ENCODE data around the gene GPC1.

GPC1 gene

GRCh38 chr2:240412975-240413812 lies 22.3 kb upstream of the GPC1 start:
- DNase-seq = no peak

DNA sequence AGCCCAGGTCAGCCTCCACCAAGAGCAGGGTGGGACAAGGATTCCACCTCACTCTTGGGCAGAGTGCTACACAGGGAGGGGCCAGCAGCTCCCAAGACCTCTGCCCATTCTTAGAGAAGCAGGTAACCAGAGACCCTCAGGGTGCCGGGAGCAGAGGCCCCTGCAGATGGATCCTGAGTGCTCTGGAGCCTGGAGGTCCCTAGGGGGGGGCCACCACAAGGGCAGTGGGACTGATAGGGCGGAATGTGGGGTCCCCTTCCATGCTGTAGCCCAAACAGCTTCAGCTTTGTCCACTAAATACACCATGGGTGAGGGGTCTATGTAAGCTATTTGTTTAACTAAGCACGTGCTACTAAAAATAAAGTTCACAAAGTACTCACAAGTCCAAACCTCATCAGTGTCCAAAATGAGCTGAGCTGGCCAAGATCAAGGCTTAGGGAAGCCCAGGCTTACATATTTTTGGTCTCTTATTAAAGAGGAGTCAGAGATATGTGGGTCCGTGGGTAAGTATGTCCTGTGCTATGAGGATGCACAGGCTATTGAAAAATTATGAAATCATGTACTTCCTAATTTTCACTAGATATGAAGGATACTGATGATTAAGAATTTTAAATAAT lies 21.5 kb upstream of the GPC1 start:
- DNase-seq = no peak

DNA sequence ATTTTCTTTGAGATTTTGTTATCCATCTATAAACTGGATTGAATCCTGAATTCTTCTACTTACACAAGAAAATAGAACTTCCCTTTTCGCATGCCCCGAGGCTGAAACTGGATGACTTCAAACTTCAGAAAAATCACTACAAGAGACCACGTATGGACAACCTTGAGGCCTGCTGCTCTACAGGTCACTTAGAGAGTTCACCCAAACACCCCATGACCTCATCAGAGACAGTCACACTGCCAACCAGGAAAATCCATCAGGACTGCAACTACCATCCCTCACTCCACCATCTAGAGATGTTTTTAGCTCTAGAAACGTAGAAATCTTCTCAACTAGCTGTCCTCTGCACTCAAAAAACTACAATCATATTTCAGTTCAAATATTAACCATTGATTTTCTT lies 18.6 kb upstream of the GPC1 start:
- DNase-seq = no peak

GRCh38 chr2:240418311-240418710 lies 17.2 kb upstream of the GPC1 start:
- DNase-seq = no peak

DNA sequence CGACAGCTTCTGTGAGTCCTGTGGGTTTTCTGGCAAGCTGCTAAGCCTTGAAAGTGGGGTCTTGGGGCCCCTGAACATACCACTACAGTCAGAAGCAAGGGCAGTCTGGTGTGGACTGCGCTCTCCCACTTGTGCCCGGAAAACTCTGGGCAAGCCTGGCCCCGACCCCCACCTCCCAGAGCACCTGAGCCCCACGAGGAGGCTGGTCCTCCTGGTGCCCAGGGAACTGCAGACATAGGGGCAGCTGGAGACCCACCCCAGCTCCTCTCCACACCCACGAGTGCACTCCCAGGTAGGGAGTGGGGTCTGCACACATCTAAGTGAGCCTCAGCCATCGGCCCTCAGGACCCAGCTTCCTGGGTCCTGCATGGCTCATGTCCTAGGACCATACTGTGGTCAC lies 16.2 kb upstream of the GPC1 start:
- DNase-seq = no peak

- no peak for DNase-seq
These were observed 15.7 kb upstream of the GPC1 start for GRCh38 chr2:240419723-240420122.

DNA sequence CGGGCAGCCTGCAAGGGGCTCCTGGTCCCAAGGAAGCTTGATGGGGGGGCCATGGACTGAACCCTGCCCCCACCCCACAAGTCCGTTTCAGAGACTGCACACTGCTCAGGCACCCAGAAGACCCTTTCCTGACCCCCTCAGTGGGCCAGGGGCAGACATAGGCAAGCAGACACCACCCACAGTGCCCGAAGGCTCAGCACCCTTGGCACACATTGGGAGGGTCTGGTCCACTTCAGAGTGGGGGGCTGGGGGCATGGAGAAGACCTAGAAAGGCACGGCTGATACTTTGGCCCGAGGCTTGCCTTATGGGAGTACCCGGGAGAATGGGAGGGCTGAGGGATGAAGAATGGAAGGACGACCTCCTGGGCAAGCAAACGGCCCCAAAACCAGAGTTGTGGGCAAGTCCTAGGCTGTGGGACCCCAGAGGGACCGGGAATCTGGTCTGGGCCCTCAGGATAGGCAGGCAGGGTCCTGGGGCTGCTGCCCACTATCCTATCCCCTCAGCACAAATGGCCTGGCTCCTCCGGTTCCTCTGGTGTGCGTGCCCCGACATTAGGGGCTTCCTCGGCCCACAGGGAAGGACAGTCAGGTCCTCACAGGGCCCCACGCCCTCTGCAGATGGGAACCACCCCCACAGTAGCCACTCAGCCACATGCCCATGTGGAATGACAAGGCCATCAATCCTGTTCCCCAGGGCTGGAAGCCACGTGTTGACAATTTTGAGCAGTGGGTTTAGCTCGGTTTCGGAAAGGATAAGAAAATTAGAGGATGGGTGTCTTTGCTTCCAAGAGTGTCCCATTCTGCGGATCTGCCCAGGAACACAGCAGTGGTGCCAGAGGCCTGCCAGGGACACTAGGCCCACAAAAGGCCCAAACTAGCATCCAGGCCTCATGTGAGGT lies 15.0 kb upstream of the GPC1 start:
- no peak for DNase-seq

GRCh38 chr2:240421381-240421780 lies 14.1 kb upstream of the GPC1 start:
- DNase-seq = no peak

- DNase-seq = no peak
These were observed 12.7 kb upstream of the GPC1 start for GRCh38 chr2:240422658-240423329.

GRCh38 chr2:240423788-240424191 lies 11.7 kb upstream of the GPC1 start:
- DNase-seq = no peak

DNA sequence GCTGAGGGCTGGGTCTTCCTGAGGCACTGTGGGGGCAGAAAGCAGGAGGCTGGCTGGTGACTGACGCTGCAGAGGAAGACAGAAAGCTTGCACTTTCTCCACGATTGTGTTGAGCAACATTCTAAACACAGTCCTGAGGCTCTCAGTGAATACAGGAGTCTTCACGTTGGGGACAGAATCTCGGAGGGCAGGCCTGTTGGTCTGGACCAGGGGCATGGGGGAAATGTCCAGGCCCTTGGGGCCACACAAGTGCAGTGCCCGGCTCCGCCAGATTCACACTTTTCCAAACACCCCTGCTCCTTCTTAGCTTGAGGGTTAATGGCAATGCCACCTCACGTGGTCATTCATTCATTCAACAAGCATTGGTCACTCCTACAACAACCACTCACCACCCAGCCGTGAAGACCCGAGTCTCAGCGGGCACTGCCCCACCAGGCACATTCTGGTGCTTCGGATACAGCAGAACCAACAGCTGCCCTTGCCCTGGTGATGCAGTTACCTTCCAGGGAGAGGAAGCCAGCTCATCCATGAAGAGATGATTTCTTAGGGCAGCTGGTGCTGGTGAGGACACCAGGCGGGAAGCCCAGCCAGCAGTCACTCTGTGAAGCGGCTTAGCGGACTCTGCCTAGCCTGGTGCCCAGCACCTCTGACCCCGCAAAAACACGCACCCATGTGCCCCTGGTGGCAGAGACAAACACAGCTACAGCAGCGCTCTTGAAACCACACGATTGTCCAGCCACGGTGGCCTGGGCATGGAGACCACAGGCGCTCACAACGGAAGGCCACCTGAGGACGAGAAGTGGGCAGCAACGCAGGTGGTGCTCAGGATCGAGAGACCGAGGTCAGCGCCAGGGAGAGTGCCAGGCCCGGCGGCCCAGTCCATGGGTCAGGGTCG lies 10.9 kb upstream of the GPC1 start:
- DNase-seq = no peak

GRCh38 chr2:240425236-240425615 lies 10.2 kb upstream of the GPC1 start:
- DNase-seq = no peak

GRCh38 chr2:240425697-240426096 lies 9.8 kb upstream of the GPC1 start:
- no peak for DNase-seq

DNA sequence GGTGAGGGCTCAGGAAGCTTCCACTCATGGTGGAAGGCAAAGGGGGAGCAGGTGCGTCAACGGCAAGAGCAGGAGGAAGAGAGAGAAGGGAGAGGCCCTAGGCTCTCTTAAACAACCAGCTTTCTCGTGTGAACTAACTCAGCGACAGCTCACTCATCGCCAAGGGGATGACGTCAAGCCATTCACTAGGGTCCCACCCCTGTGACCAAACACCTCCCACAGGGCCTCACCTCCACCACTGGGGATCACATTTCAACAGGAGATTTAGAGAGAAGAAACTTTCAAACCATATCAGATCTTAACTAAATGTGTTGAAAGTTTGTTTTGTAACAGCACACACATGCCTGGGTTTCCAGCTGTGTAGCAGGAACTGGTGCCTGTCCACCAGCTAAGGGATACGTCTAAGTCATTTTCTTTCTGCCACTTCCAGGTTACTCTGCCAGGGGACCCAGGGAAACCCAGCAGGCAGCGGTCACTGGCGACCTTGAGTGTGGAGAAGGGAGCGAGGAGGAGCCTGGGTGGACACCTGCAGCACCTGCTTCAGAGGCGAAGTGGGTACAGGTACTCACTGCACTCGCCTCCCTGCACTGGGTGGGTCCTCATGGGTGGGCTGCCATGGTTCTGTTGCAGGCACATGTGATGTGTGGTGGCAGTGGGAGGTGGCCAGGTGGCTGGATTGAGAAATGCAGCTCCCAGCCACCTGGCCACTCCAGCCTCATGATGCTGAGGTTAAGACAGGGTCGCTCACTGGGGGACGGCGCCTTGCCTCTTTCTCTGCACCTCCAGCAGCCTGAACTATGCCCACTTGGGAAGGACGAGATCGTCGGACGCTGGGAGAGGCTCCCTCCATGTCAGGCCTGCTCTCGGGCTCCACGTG lies 8.4 kb upstream of the GPC1 start:
- no peak for DNase-seq

- DNase-seq = no peak
These were observed 7.7 kb upstream of the GPC1 start for GRCh38 chr2:240427729-240428128.

DNA sequence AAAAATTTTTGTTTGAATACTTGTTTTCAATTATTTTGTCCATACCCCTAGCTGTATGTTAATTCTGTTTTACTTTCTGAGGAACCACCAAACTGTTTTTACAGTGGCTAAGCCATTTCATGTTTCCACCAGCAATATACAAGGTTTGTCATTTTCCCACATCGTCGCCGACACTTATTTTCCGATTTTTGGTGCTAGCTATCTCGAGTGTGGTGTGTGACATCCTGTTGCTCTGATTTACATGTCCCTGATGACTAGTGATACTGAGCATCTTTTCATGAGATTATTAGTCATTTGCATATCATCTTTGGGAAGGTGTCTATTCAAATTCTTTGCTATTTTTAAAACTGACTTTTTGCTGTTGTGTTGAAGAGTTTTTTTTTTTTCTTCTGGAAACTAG lies 7.2 kb upstream of the GPC1 start:
- DNase-seq = no peak

GRCh38 chr2:240429341-240429871 lies 6.1 kb upstream of the GPC1 start:
- no peak for DNase-seq

DNA sequence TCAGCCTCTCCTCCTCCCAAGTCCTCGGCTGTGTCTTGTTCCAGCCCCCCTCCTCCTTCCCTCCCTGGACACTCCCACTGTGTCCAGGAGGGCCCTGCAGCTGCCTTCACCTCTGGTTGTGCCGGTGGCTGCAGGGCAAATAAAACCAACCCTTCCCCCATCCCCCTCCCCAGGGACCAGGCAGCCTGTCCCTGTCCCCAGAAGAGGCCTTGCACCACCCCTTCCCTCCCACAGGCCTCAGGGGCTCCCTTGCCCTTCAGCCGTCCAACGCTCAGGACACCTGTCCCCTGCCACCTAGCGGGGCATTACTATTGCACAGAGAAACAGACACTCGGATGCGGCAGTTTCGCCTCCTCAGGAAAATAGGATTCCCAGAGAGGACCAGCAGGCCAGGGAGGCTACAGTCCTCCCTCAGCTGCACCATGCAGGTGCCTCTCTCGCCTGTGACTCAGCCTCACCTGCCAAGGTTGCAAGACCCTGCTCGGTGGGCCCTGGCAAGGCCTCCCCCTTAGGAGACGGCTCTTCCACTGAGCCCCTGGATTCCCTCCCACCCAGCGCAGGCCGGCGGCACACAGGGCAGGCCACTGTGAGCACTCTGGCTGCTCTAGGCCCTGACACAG lies 5.5 kb upstream of the GPC1 start:
- no peak for DNase-seq

- no peak for DNase-seq
These were observed 4.9 kb upstream of the GPC1 start for GRCh38 chr2:240430595-240430994.

DNA sequence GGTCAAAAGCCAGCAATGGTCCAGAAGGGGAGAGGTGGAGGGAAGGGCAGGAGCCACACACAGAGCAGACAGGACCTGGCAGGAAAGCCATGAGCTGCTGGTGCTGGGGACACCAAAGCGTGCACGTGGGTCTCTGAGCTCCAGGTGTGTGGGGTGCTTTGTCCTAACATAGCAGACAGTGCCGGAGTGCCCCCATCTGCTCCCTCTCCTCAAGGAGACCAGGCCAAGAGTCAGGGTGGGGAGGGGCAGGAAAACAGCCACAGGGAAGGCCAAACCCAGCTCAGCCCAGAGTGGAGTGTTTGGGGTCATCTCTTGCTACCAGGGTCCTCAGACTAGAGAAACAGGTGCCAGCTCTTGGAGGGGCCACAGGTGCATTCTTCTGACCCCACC lies 4.2 kb upstream of the GPC1 start:
- DNase-seq = no peak
